SK-N-SH (cell line): ENCODE data around the gene LECT2. TPM values are rescaled to one million over a fixed set of nuclear protein-coding genes. Genes with fewer than 3 reads are reported as not detected.

ENCODE experiments used
- CHD2 ChIP-seq: fragments of 150-350 bp; IDR thresholded peaks from 2 replicates; pipeline ENCODE4 v1.6.1; 2018; ENCODE audit warnings: low read length; ENCODE audit not compliant: partially characterized antibody
- EZH2phosphoT487 ChIP-seq: fragments of 200-600 bp; sonication (generic); IDR thresholded peaks from 2 replicates; pipeline ENCODE4 v1.6.1; 2017; ENCODE audit warnings: low read depth, mixed run types, mild to moderate bottlenecking, antibody characterized with exemption, moderate library complexity, borderline replicate concordance
- FOSL2 ChIP-seq: IDR thresholded peaks from 2 replicates; pipeline ENCODE4 v1.4.0; 2012; ENCODE audit warnings: low read depth, mild to moderate bottlenecking, moderate library complexity, borderline replicate concordance
- FOXJ3 ChIP-seq: sonication (generic); formaldehyde crosslinking; IDR thresholded peaks from 2 replicates; pipeline ENCODE4 v1.5.1; 2020; ENCODE audit warnings: mild to moderate bottlenecking, missing genetic modification reagents
- FOXM1 ChIP-seq: IDR thresholded peaks from 2 replicates; pipeline ENCODE4 v1.4.0; 2012; ENCODE audit warnings: low read depth, mild to moderate bottlenecking
- GABPA ChIP-seq: IDR thresholded peaks from 2 replicates; pipeline ENCODE4 v1.4.0; 2012; ENCODE audit warnings: low read depth, mild to moderate bottlenecking
- GATA2 ChIP-seq: sonication (generic); formaldehyde crosslinking; IDR thresholded peaks from 2 replicates; pipeline ENCODE4 v1.5.0; 2020; ENCODE audit warnings: mild to moderate bottlenecking, missing genetic modification reagents
- JUND ChIP-seq: IDR thresholded peaks from 2 replicates; pipeline ENCODE4 v1.4.0; 2012
- MEF2A ChIP-seq: IDR thresholded peaks from 2 replicates; pipeline ENCODE4 v1.4.0; 2012; ENCODE audit warnings: low read depth, borderline replicate concordance
- MXI1 ChIP-seq: IDR thresholded peaks from 2 replicates; pipeline ENCODE4 v1.6.1; 2012; ENCODE audit warnings: mild to moderate bottlenecking, low read depth, low read length, improper control_type of control experiment
- NFIC ChIP-seq: IDR thresholded peaks from 2 replicates; pipeline ENCODE4 v1.4.0; 2012; ENCODE audit warnings: borderline replicate concordance
- NRF1 ChIP-seq: IDR thresholded peaks from 2 replicates; pipeline ENCODE4 v1.6.1; 2012; ENCODE audit warnings: low read depth, mild to moderate bottlenecking, low read length
- POLR2AphosphoS5 ChIP-seq: IDR thresholded peaks from 2 replicates; pipeline ENCODE4 v1.6.1; 2012; ENCODE audit warnings: low read depth, low read length
- RCOR1 ChIP-seq: fragments of 150-350 bp; IDR thresholded peaks from 2 replicates; pipeline ENCODE4 v1.6.1; 2017; ENCODE audit warnings: antibody characterized with exemption, low read length
- REST ChIP-seq: IDR thresholded peaks from 2 replicates; pipeline ENCODE4 v1.6.1; 2012; ENCODE audit warnings: mild to moderate bottlenecking, low read depth, low read length, moderate library complexity
- SMC3 ChIP-seq: IDR thresholded peaks from 2 replicates; pipeline ENCODE4 v1.6.1; 2012; ENCODE audit warnings: low read depth, low read length, improper control_type of control experiment
- TAF1 ChIP-seq: IDR thresholded peaks from 2 replicates; pipeline ENCODE4 v1.6.1; 2012; ENCODE audit warnings: low read depth, mild to moderate bottlenecking, low read length, moderate library complexity, borderline replicate concordance
- TCF12 ChIP-seq: IDR thresholded peaks from 2 replicates; pipeline ENCODE4 v1.4.0; 2012
- TEAD4 ChIP-seq: IDR thresholded peaks from 2 replicates; pipeline ENCODE4 v1.4.0; 2012; ENCODE audit warnings: mild to moderate bottlenecking, borderline replicate concordance; ENCODE audit not compliant: insufficient read depth
- USF1 ChIP-seq: IDR thresholded peaks from 2 replicates; pipeline ENCODE4 v1.4.0; 2012; ENCODE audit warnings: low read depth, borderline replicate concordance
- YY1 ChIP-seq: IDR thresholded peaks from 2 replicates; pipeline ENCODE4 v1.4.0; 2012; ENCODE audit warnings: low read depth, mild to moderate bottlenecking
- polyA plus RNA-seq, 3 experiments: library from polyadenylated mRNA; depleted of rRNA; stranded (reverse); fragments of >200 nt; gene quantifications; 2 replicates each; pipeline ENCODE4 v1.2.3, GENCODE V29; 2012
- TF ChIP-seq, protein P1 (sequence below): fragments of 200-600 bp; sonication (generic); IDR thresholded peaks from 2 replicates; pipeline ENCODE4 v1.6.1; 2017; ENCODE audit warnings: antibody characterized with exemption, mild to moderate bottlenecking, moderate library complexity
- TF ChIP-seq, protein P2 (sequence below): IDR thresholded peaks from 2 replicates; pipeline ENCODE4 v1.4.0; 2012; ENCODE audit warnings: low read depth
- TF ChIP-seq, protein P3 (sequence below): fragments of 150-350 bp; IDR thresholded peaks from 2 replicates; pipeline ENCODE4 v1.6.1; 2016; ENCODE audit warnings: mild to moderate bottlenecking, low read depth, low read length

Gene LECT2
- polyA plus RNA-seq, 1 of the 3 experiments (the other 2 are of a cell fraction) = 0.18 TPM

- TF ChIP-seq, protein P1, sequence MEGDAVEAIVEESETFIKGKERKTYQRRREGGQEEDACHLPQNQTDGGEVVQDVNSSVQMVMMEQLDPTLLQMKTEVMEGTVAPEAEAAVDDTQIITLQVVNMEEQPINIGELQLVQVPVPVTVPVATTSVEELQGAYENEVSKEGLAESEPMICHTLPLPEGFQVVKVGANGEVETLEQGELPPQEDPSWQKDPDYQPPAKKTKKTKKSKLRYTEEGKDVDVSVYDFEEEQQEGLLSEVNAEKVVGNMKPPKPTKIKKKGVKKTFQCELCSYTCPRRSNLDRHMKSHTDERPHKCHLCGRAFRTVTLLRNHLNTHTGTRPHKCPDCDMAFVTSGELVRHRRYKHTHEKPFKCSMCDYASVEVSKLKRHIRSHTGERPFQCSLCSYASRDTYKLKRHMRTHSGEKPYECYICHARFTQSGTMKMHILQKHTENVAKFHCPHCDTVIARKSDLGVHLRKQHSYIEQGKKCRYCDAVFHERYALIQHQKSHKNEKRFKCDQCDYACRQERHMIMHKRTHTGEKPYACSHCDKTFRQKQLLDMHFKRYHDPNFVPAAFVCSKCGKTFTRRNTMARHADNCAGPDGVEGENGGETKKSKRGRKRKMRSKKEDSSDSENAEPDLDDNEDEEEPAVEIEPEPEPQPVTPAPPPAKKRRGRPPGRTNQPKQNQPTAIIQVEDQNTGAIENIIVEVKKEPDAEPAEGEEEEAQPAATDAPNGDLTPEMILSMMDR = no peak
- TF ChIP-seq, protein P2, sequence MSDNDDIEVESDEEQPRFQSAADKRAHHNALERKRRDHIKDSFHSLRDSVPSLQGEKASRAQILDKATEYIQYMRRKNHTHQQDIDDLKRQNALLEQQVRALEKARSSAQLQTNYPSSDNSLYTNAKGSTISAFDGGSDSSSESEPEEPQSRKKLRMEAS = no peak
- TF ChIP-seq YY1 (no peak), NRF1 (no peak), MXI1 (no peak), JUND (peak; percentile 72), NFIC (peak; percentile 66), FOSL2 (peak; percentile 35; the same call in 1 of the 2 replicates), USF1 (no peak), TAF1 (no peak), EZH2phosphoT487 (no peak), MEF2A (peak; percentile 94), GATA2 (CRISPR knock-in tag) (no peak), FOXJ3 (CRISPR knock-in tag) (no peak), FOXM1 (peak; percentile 81), SMC3 (no peak), POLR2AphosphoS5 (peak; percentile 50; the same call in 1 of the 2 replicates), CHD2 (no peak), TCF12 (peak; percentile 96), RCOR1 (no peak), GABPA (no peak), REST (no peak), TEAD4 (0 out of 2 replicates have a peak, but pooled peaks have one; percentile 46)
- TF ChIP-seq, protein P3, sequence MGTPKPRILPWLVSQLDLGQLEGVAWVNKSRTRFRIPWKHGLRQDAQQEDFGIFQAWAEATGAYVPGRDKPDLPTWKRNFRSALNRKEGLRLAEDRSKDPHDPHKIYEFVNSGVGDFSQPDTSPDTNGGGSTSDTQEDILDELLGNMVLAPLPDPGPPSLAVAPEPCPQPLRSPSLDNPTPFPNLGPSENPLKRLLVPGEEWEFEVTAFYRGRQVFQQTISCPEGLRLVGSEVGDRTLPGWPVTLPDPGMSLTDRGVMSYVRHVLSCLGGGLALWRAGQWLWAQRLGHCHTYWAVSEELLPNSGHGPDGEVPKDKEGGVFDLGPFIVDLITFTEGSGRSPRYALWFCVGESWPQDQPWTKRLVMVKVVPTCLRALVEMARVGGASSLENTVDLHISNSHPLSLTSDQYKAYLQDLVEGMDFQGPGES = no peak
These were observed 24.7 kb upstream of the LECT2 start (continued) for GRCh38 chr5:135979510-135979909.
